Forelimb muscle (tissue), 1 donor: ENCODE results near the gene TENT5A. TPM values are rescaled to one million over a fixed set of nuclear protein-coding genes. Genes with fewer than 3 reads are reported as not detected.

Source experiments
- DNase-seq: peaks from one replicate; pipeline ENCODE4 v3.0.0-alpha.2; 2013; ENCODE audit warnings: low read depth
- polyA plus RNA-seq: library from polyadenylated mRNA; unstranded; fragments of 120-200 nt; gene quantifications from one replicate; pipeline ENCODE4 v1.2.1, GENCODE V29; 2013; ENCODE audit not compliant: insufficient read length

TENT5A gene
- polyA plus RNA-seq, 1 donor, result 10.3 TPM

DNA sequence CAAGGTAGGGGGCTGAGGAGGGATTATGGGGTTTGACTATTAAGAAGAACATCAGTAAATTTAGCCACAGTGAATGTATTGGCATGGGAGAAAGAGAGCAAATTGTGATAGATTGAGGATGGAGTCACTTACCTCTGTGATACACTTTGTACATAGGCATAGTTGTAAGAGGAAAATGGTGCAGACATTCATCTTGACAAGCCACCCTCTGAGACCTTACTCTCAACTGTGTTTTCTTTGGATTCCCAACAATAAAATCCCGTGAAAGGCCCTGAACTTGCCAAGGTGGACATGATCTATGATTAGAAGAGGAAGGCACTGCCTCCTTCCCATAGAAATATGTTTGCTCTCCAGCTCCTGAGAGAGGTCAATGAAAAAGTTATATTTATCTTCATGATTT lies 18.6 kb upstream of the TENT5A start:
- no peak for DNase-seq

DNA sequence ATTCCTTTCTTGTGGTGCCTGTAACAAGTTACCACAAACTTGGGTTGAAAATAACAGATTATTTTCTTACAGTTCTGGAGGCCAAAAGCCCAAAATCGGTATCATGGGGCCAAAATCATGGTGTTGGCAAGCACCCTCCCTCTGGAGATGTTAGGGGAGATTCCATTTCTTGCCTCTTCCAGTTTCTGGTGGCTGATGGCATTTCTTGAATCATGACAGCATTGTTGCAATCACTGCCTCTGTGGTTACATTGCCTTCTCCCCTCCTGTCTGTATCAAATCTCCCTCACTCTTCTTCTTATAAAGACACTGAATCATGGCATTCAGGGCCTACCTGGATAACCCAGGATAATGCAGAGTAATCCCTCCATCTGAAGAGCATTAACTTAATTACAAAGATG lies 17.9 kb upstream of the TENT5A start:
- no peak for DNase-seq

DNA sequence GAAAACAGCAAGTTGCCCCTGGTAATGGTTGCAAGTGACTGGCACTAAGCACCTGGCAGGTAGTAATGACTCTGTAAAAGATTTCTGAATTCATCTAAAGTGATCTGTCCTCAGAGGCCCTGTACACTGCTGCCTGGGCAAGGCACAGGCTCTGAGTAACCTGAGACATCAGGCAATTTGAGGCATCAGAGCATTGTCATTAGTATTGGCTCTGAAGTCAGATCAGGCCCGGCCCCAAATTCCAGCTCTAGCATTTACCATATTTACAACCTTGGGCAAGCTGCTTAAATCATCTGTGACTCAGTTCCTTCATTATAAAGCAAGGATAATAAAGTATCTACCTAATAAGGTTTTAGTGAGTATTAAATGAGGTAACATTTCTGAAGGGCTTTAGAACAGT lies 17.3 kb upstream of the TENT5A start:
- DNase-seq, result no peak

DNA sequence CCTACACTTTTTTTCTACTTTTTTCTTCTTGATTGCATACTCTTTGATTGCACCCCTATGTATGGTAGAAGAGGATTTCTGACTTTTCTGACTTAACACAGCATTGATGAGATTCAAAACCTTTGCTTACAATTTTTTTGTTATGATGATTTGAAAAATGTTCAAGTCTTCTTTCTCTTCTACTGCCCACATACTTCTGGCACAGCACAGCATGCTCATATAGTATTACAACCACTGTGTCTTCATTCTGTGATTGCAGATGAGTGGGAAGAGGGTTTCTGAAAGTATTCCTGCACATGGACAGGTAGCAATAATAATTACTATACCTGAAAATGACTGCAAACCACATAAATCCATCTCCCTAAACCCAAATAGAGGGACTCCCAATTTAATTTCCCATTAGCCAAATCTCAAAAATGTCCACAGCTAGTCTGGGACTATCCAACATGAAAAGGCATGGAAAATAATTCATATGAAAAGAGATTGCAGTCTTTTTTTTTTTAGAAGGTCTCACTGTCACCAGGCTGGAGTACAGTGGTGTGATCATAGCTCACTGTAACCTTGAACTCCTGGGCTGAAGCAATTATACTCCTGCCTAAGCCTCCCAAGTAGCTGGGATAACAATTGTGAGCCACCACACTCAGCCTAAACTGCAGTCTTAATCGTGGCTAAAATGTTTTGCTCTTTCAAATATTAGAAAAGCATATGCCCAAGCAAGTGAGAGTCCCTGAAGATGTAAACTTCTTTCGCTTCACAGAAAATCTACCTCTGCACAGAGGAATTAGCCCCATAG lies 15.9 kb upstream of the TENT5A start:
- DNase-seq, result no peak

DNA sequence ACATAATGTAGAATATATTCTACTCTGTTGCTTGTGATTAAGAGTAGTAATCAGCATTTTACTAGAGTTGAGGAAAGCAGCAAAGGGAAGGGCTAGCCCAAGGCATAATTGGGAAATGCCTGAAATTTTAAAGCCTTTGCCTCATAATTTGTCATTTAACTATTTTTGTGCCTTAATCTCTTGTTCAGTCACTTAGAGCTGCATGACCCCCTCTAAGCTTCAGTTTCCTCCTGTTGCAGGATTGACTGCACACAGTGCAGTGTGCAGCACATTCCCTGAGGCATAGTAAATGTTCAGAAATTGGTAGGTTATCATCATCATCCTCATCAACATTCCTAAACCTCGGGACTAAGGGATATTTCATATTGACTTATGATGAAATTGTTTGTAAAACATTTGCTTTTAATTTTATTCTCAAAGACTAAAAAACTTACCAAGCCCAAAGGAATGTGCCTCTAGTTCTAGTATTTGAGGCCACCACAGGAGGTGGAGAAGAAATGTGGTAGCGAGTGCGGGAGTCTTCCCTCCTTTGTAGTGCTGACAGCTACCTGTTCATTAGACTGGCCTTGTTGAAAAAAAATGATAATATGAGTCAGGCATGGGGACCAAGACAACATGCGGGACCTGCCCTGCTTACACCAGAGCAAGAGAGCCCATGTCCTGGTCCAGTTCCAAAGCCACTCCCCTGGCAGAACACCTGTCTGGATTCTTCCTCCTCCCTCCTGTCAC lies 14.8 kb upstream of the TENT5A start:
- no peak for DNase-seq

DNA sequence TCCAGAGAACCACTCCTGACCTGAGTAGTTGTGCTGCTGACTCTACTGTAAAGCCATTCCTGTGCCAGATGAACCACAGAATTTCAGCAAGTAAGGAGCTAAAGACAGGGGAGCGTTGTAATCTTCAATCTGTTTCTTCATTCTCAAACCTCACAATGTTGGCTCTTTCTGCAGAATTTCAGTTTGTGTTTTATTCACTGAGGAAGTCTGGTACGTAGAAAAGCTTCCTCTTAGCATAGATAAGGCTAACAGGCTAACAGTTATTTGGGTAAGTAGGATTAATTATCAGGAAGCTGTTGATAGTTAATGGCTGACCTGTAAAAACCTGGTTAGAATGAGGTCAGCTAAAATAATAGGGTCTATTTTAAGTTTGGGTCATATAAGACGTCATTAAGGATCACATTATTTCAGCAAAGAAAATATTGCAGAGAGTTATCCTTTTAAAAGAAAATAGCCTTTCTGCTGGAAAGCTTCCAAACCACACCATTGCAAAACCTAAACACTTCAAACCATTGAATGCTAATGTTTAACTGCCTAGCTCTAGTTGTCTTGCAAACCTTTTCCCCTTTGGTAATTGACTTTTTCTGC lies 14.1 kb upstream of the TENT5A start:
- no peak for DNase-seq

DNA sequence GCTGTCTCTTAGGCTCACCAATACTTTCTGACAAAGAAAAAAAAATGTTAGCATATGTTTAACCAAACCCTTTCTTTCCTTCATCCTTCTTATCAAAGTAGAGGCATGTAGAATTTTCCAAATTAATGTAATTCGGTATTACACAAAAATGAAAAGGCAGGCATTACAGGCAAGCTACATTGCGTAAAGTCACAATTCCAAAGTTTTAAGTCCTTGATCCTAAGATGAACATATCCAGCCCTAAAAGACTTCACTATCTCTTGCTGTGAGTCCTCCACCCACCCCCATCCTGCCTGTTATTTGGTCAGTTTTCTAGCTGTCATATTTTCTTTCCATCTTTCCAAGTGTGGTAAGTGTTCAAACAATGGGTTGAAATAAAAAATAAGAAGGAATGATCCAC lies 12.1 kb upstream of the TENT5A start:
- DNase-seq, result no peak

DNA sequence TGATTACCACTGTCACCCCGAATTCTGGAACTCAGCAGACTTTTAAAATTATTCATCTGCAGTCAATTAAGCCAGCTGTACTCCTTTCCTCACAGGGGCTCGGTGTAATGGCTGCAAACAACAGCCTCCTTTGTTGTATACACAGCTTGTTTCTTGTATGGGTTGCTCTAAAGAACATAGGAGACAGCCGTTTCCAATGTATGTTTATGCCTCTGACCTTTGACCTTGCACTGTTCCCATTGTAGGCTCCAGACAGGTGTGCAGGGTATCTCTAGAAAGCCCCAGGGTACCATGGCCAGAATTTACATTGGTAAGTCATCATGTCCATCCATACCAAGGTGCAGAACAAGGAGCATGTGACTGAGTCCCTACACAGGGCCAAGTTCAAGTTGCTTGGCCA lies 11.5 kb upstream of the TENT5A start:
- DNase-seq, result no peak

DNA sequence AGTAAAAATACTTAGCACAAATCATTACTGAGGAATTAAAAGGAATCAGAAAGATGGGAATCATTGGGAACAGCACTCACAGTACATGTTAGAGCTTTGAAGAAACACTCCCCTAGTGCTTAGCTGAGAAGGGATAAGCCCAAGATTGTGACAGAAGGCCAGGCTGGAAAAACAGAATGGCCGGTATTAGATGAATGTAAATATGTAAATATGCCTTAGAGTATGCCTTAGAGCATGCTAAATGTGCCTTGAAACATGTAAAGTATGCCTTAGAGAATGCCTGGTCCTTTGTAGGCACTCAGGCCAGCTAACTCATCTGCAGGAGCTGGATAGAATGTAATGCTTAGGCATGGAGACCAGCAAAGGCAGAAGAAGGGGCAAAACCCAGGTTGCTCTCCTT lies 10.6 kb upstream of the TENT5A start:
- DNase-seq, result no peak

DNA sequence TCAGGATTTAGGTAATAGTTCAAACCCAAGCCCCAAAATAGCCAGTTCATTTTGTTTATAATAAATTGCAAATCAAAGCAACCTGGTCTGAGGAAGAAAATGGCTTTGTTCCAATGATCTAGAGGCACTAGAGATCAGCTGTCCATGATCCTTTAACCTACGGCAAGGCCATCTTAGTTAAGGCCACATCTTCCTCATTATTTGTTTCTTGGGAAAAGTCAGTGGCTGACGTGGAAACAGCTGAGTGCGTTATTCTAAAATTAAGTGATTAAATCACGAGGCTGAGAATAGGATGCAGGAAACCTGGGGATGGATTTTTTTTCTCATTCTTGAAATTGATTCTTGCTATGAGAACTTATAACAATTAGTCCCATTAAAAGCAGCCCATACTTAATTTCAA lies 10.1 kb upstream of the TENT5A start:
- no peak for DNase-seq

DNA sequence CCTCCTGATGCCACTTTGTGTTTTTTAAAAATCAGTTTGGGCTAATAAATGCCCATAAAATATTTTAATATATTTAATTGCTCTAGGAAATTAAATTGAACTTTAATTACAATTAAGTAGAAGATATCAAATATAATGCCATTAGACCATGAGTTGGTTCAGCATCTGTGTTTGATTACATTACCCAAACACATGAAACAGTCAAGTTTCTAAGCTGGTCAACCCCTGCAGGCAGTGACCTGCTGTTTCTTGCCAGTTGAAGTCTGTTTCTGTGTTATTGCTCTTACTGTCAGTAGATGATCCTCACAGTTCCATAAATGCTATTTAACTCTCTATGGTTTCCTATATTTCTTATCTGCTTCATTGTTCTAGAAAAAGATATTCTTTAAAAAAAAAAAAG lies 9.7 kb upstream of the TENT5A start:
- no peak for DNase-seq

DNA sequence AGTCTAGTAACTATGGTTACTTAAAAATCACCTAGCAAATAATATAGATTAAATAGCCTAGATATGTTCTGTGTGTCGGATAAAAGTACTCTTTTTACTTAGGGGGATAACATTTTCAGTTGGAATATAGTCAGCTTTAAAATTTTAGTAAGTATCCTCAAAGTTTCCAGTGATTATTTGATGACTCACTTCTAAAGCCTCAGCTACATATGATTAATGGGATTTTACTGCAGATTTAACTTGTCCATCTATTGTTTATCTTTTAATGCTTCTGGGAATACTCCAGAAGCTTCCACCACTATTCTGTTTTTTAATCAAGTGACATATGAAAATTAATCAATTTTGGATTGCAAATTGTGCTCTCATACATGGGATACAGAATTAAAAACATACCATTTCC lies 8.7 kb upstream of the TENT5A start:
- no peak for DNase-seq

DNA sequence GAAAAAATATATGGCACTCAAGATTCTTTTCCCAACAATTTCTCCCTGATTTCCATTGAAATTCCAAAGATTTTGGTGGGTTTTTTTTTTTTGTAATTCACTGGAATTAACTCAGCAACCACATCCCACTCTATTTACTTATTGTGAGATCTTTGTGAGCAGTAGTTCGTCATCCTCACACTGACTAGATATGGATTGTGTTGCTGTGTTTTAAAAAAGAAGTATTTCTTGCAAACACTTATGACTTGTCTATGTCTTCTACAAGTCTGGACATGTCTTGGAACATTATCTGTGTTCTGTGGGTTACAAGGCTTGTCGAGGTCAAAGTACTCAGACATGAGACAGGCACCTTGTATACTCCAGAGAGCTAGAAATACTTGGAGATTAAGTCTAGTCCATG lies 7.3 kb upstream of the TENT5A start:
- no peak for DNase-seq

DNA sequence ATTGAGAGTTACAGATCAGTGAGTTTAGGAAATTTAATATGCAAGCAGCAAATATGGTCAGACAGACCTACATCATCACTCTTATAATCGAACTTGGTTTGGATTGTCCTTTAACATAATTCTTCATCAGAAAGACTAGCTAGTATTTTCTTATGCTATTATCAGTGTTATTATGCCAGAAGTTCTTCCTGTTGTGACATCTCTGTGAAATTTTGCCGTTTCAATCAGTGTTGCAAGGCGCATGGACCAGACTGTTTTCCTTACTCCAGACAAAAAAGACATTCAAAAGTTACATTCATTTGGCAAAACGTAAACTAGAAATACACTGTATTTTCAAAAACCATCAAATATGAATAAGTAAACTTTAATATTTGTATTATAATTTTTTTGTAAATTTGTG lies 5.7 kb upstream of the TENT5A start:
- no peak for DNase-seq

DNA sequence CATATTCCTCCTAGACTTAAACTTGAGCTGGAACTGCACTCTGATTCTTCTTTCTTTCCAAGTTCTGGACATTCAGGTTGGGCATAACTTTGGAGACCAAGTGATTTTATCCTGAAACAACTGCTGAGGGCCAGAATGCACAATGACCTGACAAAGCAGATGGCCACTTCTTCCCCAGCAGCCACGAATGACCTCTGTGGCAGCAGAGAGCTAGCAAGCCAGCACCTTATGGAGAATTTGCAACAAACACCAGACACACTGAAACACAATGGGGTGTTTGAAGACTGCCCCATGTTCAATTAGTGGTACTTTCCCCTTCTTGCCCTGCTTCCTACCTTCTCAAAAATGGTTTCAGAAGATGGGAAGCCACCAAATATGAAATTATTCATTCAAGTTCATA lies 4.2 kb upstream of the TENT5A start:
- DNase-seq, result no peak

DNA sequence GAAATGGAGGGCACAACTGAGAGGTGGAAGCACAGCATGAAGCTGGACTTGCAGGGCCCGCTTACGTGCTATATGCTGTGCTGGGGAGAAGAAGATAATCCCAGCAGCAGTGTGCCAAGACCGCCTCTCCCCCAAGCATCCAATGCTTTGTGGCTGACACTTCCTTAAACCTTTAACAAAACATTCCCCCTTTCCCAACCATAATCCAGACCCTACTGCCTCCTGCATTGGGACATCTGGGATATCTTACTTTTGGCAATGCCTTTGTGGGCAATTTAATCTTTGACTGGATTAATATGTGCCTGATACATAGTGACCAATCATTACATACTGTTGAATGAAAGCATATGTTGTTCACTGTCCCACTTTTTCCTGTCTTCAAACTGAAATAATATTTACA lies 3.1 kb upstream of the TENT5A start:
- no peak for DNase-seq

DNA sequence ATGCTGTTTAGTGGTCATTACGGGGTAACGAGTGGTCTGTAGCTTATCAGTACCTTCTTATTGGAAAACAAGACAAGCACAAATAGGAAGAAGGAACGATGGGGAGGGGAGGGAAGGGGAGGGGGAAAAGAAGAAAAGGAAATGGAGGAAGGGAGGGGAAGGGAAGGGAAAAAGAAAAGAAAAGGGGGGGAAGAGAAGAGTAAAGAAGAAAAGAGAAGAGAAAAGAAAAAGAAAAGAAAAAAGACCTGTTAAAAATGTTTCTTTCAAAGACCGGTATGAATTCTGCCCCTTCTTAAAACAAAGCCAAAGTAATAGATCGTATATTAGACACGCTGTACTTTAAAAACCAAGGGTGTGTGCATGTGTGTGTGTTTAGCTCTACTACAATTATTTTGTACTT lies 2.4 kb upstream of the TENT5A start:
- DNase-seq, result no peak

DNA sequence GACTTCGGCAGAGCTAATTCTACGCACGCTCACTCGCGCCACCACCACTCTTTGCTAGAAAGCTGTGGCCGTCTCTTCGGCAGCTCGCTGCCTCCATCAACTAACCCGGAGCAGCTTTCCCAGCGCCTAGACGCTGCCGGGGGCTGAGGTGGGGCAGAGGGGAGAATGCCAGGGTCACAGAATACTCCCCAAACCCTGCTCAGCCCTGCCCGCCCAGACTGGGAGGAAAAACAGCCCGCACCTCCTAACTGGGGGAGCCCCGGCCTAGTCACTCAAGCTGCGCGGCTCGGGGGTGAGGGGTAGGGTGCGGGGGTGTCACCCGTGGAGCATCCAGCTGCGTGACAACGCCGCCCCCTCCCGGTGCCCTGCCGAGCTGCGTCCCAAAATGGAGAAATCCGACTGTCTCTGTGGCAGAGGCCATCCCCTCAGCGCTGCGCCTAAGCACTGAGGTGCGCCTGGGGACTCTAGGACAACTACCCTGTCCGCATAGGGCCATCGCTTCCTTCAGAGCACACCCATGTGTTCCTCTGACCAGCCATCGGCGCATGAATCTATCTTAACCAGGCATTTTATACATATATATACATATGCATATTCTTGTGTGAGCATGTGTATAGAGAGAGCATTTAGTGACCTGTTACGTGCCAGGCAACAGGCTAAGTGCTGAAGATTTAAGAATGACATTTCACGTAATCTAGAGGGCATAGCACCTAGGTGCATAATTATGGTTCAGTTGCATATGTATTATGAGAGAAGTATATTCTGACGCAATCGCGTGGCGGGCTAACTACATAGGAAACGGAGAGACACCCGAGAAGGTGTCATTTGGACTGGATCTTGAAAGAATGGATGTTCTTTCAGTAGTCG lies 1.5 kb upstream of the TENT5A start:
- DNase-seq, result peak; percentile 39

DNA sequence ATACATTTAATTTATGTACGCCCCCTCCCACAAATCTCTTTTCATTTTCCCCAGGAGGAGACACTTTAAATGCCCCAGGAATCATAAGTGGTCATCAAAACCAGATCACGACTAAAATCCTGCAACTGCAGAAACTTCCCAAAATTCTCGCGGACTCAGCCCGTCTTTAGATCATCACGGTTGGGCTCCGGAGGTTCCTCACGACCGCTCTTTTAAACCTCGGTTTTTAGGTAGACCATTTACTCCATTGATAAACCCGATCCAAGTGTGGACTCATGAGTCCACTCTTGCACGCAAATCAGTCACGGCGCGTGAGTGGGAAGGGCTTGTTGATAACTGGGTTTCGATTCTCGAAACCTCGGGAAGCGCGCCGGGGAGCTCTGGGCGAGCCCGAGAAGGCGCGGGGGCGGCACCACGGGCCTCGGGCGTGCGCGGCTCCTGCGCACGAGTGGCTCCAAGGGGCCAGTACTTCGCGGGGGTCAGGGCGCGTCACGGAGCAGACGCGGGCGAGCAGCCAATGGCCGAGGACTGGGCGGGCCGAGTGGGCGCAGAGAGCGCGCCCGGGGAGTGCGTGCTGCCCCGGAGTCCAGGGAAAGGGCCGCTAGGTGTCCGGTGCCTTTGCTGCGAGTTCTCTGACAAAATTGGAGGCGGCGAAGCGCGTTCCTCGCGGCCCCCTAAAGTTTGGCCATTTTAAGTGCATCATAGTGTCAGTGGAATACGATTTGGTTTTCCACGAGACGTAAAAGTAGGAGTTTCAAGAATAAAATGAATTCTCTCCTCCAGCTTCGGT lies 635 bp upstream of the TENT5A start:
- peak; percentile 60 for DNase-seq

DNA sequence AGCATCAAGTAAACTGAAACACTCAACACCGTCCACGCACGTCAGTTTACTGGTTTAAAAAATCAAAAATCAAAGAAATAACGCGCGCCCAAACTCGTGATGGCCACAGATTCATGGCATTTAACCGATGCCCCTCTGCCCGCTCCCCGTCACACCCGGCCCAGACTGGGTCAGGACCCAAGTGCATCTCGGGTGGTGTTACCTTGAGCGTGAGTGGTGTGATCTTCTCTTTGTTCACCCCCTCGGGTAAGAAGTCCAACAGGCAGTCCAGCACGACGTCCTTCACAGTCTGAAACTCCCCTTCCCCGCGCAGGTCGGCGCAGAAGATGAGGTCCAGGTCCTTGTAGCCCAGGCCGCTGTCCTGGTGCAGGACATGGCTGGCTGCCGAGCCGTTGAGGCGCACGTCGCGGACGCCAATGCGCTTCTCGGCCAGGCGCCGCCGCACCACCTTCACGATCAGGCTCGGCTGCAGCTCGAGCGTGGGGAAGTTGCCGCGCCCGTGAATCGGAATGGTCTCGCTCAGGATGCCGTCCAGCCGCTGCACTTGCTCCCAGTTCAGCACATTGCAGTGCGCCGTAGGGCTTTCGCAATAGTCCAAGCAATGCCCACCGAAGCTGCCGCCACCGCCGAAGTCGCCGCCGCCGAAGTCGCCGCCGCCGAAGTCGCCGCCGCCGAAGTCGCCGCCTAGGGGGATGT lies 945 bp downstream of the TENT5A start:
- no peak for DNase-seq
